A549 treated with RU486 at 1 μM for 4 hours (cell line): ENCODE data around the gene SLC25A41. TPM values are rescaled to one million over a fixed set of nuclear protein-coding genes. Genes with fewer than 3 reads are reported as not detected.

Source experiments
- total RNA-seq: library from RNA; stranded (reverse); fragments of 200-300 nt; extraction: Qiagen RNA extraction; gene quantifications from 5 replicates; pipeline ENCODE4 v1.2.3, GENCODE V29; 2022; ENCODE audit warnings: low read depth

SLC25A41 gene
- 0.06 to 0.24 TPM (median 0.16 TPM) in 3 of 5 replicates, not detected in the others for total RNA-seq

DNA sequence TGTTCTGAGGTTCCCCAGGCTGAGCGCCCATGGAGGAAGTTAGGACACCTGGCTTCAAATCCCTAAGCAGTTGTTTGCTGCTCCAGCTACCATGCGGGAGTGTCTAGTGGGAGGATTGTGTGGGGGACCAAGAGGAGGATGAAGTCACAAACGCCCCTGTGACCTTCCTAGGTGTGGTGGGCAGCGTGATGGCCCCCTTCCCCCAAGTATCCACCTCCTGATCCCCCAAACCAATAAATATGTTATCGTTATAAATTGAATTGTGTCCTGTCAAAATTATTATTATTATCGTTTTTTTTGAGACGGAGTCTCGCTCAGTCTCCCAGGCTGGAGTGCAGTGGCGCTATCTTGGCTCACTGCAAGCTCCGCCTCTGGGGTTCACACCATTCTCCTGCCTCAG is at the start of gene SLC25A41:
TSS of gene SLC25A41 (minus strand) at position 101 of the 400 bp plus-strand sequence. CDS start at position 31, 70 bp downstream.

DNA sequence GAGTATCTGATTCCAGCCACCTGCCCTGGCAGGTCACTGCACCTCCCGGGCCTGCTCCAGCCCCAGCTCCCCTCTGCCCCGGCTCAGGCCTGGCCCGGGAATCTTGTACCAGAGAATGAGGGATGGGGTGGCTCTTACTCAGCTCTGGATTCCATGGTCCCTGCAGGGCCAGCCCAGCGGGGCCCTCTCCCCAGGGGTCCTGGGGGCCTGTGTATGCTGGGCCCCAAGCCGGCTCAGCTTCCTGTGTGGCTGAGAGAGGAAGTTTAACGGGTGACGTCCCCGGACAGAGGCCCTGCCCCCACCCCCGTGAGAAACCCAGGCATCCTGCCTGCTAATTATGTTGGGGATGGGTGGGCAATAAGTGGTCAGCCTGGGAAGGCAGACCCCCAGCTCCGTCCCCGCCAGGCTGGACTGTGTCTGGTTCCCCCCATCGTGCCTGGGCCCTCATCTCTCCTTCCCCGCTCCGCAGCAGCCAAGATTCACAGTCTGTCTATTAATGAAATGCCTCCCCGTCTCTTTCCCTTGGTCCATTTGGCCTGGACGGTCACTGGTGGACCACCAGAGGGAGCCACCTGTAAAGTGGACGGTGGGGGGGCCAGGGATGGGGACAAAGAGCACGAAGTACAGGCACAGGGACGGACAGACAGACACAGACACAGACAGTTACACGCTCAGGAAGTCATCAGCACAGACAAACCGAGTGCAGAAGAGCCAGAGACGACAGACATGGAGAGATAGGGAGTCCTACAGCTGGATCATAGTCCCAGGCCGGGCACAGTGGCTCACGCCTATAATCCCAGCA is 48.2 kb upstream of the SLC25A41 start, which contains the start of gene DENND1C:
TSS of gene DENND1C (minus strand) at position 247 of the 802 bp plus-strand sequence. CDS start at position 155, 92 bp downstream.

DNA sequence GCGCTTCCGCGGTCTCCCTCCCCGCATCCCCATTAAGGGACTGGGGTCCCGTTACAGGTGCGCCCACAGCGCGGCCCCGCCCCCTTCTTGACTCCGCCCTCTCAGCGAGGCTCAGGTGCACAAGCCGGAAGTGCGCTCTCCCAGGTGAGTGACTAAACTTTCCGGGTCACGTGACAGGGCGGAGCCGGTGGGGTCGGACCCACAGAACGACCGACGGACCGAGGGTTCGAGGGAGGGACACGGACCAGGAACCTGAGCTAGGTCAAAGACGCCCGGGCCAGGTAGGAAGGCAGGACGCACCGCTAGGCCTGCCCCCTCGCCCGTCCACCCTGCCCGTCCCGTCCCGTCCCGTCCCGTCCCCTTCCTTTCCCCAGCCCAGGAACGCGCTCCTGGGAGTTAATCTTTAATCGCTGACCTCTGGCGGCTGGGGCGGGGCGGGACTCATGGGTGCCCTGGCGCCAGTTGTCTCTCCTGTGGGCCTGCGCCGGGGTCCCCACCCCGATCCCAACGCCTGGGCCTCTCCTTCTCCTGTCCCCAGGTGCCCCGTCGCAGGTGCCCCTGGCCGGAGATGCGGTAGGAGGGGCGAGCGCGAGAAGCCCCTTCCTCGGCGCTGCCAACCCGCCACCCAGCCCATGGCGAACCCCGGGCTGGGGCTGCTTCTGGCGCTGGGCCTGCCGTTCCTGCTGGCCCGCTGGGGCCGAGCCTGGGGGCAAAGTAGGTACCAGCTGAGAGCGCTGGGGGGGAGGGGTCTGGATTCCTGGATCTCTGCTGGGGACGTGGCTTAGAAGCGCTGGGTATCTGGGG is 30.7 kb upstream of the SLC25A41 start, which contains the start of gene CRB3:
TSS of gene CRB3 (plus strand) at position 202 of the 804 bp plus-strand sequence. CDS start at position 633, 431 bp downstream.

DNA sequence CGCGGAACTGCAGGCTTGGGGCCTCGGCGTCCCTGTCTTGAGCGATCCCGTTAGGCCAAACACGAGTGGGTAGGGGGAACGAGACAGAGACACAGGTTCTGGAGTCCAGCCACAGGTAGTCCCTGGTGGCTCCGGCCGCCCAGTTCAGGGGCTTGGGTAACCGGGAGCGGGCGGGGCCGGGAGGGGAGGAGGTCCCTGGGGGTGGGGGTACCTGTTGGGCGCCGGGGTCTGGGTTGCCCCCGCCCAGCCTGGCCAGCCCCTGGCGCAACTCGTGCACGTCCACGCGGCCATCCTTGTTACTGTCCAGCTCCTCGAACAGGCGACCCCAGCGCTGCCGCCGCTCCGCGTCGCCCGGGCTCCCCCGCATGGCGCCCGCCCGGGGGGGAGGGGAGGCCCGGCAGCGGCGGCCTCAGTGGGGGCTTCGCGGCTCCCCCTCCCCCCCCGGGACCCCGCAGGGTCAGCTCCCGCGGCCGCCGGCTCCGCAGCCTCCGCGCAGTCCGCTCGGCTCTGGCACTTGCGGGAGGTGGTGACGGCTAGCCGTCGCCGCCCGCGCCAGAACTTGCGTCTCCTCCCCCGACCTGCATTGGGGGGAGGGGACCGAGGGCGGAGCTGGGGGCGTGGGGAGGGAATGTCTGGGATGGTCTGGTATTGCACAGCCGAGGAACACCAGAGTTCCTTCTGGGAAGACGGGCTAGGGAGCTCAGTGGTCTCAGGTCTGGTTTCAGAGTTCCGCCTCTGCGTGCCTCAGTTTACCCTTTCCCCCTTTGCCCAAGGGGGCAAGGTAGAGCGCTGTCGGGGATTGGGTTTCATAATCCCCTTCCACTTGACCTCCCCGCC is 25.9 kb upstream of the SLC25A41 start, which contains the start of gene SLC25A23:
TSS of gene SLC25A23 (minus strand) at position 531 of the 837 bp plus-strand sequence. CDS start at position 367, 164 bp downstream.

DNA sequence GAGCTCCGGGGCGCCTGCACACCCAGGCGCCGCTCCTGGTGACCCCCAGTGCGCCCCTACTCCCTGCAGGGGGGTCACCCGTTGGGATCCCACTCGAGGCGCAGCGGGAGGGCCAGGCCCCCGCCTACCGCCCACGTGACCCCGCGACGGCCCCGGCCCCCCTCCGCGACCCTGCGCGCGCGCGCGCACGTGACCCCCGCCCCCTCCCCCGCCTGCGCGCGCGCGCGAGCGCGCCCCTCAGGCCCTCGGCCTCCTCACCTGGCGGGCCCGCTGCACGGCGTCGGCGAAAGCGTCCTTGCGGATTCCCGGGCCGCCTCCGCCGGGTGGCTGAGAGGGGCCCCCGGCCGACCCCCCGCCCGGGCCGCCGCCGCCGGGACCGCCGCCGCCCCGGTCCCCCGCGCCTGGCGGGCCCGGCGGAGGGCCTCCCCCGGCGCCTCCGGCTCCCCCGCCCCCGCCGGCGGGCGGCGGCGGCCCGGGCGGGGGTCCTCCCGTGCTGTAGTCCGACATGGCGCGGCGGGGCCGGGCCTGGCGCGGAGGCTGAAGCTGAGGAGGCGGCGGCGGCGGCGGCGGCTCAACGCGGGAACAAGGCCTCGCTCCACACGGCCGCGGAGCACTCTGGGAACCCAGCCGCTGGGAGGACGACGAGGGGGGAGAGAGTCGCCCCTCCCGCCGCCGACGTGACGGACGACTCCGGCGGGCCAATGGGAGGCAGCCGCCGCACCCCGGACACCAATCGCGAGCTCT is 9.2 kb downstream of the SLC25A41 start, which contains the start of gene KHSRP:
TSS of gene KHSRP (minus strand) at position 617 of the 744 bp plus-strand sequence. CDS start at position 507, 110 bp downstream.

DNA sequence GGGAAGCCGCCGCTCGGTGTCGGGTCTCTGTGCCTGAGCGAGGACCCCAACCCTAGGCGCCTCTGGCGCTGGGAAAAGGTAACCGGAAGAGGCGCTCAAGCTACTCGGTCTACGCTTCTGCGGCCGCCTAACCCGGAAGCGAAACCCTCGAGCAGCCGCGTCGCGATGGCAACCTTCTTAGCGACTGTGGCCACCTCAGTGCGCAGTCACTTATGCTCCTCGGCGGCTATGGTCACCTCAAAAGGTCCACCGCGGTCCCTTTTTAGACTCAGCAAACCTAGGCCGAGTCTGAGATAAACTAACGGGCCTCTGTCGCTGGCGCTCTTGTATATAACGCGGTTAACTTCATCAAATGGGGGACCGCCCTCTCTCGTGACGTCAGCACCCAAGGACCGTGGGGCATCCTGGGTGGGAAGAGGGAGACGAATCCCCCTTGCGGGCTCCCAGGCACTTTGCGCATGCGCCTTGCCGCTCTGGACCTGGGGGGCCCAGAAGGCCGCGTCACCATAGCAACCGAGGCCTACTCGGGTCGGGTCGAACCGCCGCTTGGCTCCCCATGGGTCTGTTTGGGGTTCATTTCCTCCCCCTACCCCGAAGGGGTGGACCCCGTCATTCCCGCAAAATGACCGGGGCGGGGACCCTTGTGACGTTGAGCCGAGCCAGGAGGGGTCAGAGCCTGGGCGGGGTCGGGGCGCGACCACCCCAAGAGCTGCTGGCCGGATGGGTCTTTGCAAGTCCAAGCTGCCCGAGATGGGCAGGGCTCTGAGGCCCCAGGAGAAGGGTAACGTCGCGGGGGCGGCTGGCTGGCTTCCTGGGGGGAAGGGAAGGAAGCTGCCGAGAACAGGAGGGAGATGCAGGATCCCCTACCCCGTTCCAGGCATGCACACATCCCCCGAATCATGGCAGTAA is 40.2 kb downstream of the SLC25A41 start, which contains the start of gene GTF2F1:
TSS of gene GTF2F1 (minus strand) at position 91 of the 909 bp plus-strand sequence. CDS start 169 bp downstream, outside the sequence.

Other genes starting within 250 kb of the SLC25A41 start
- 16.2 to 20.2 TPM (median 20.0 TPM) in 5 replicates for gene MLLT1, start 153.8 kb downstream of the SLC25A41 start, total RNA-seq
- not detected in 5 replicates for gene ACER1, start 100.2 kb downstream of the SLC25A41 start, total RNA-seq
- gene CLPP, start 72.2 kb downstream of the SLC25A41 start, total RNA-seq = 45.1 to 87.6 TPM (median 69.7 TPM) in 5 replicates
- gene ALKBH7, start 61.0 kb downstream of the SLC25A41 start, total RNA-seq = 16.0 to 39.2 TPM (median 33.4 TPM) in 5 replicates
- 0.48 to 1.7 TPM (median 0.85 TPM) in 5 replicates for gene PSPN, start 57.8 kb downstream of the SLC25A41 start, total RNA-seq
- gene GTF2F1, start 40.6 kb downstream of the SLC25A41 start, total RNA-seq = 57.5 to 64.9 TPM (median 60.3 TPM) in 5 replicates
- 194 to 229 TPM (median 198 TPM) in 5 replicates for gene KHSRP, start 9.0 kb downstream of the SLC25A41 start, total RNA-seq
- gene SLC25A23, start 26.0 kb upstream of the SLC25A41 start, total RNA-seq = 16.1 to 21.5 TPM (median 19.3 TPM) in 5 replicates
- 3.5 to 5.9 TPM (median 5.0 TPM) in 5 replicates for gene CRB3, start 30.5 kb upstream of the SLC25A41 start, total RNA-seq
- gene DENND1C, start 48.0 kb upstream of the SLC25A41 start, total RNA-seq = 0.12 to 0.39 TPM (median 0.30 TPM) in 5 replicates
- gene TUBB4A, start 68.5 kb upstream of the SLC25A41 start, total RNA-seq = 4.9 to 6.8 TPM (median 6.2 TPM) in 5 replicates
- gene TNFSF9, start 97.3 kb upstream of the SLC25A41 start, total RNA-seq = 4.7 to 8.9 TPM (median 7.0 TPM) in 5 replicates
- gene CD70, start 157.4 kb upstream of the SLC25A41 start, total RNA-seq = 13.5 to 28.3 TPM (median 24.8 TPM) in 5 replicates
- 0.05 to 0.13 TPM (median 0.07 TPM) in 4 of 5 replicates, not detected in the other for gene TNFSF14, start 236.4 kb upstream of the SLC25A41 start, total RNA-seq